ENCODE results near the gene CRIP1. TPM values are rescaled to one million over a fixed set of nuclear protein-coding genes. Genes with fewer than 3 reads are reported as not detected.

The CRIP1 gene
- total and polyA plus RNA-seq, 2 experiments from 2014 or later, result 0.80 to 8.4 TPM

DNA sequence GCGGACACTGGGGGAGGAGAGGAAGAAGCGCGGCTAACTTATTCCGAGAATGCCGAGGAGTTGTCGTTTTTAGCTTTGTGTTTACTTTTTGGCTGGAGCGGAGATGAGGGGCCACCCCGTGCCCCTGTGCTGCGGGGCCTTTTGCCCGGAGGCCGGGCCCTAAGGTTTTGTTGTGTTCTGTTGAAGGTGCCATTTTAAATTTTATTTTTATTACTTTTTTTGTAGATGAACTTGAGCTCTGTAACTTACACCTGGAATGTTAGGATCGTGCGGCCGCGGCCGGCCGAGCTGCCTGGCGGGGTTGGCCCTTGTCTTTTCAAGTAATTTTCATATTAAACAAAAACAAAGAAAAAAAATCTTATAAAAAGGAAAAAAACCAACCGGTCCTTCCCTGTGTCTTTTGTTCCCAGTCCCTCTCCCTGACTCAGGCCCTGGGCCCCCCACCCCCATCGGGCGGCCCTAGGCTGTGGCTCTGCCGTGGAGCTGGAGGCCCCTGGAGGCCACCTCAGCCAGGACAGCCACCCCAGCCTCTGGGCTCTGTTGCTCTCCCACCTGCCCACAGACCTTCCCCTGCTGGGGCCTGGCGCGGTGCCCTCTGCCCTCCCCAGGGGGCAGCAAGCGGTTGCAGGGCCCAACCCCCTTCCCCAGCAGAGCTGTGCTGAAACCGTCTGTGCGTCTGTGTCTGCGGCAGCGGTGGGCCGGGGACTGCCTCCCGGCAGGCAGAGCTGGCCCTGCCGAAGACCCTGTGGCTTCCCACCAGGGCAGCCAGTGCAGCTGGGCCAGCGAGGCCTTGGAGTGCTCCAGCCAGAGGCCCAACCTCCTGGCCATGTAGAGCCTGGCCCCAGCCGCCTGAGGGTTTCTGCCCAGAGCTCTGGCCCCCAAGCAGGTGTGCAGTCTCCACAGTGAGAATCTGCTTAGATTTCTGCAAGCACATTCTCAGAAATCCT lies 16.1 kb upstream of the CRIP1 start (continued):
- TF ChIP-seq, protein P1, sequence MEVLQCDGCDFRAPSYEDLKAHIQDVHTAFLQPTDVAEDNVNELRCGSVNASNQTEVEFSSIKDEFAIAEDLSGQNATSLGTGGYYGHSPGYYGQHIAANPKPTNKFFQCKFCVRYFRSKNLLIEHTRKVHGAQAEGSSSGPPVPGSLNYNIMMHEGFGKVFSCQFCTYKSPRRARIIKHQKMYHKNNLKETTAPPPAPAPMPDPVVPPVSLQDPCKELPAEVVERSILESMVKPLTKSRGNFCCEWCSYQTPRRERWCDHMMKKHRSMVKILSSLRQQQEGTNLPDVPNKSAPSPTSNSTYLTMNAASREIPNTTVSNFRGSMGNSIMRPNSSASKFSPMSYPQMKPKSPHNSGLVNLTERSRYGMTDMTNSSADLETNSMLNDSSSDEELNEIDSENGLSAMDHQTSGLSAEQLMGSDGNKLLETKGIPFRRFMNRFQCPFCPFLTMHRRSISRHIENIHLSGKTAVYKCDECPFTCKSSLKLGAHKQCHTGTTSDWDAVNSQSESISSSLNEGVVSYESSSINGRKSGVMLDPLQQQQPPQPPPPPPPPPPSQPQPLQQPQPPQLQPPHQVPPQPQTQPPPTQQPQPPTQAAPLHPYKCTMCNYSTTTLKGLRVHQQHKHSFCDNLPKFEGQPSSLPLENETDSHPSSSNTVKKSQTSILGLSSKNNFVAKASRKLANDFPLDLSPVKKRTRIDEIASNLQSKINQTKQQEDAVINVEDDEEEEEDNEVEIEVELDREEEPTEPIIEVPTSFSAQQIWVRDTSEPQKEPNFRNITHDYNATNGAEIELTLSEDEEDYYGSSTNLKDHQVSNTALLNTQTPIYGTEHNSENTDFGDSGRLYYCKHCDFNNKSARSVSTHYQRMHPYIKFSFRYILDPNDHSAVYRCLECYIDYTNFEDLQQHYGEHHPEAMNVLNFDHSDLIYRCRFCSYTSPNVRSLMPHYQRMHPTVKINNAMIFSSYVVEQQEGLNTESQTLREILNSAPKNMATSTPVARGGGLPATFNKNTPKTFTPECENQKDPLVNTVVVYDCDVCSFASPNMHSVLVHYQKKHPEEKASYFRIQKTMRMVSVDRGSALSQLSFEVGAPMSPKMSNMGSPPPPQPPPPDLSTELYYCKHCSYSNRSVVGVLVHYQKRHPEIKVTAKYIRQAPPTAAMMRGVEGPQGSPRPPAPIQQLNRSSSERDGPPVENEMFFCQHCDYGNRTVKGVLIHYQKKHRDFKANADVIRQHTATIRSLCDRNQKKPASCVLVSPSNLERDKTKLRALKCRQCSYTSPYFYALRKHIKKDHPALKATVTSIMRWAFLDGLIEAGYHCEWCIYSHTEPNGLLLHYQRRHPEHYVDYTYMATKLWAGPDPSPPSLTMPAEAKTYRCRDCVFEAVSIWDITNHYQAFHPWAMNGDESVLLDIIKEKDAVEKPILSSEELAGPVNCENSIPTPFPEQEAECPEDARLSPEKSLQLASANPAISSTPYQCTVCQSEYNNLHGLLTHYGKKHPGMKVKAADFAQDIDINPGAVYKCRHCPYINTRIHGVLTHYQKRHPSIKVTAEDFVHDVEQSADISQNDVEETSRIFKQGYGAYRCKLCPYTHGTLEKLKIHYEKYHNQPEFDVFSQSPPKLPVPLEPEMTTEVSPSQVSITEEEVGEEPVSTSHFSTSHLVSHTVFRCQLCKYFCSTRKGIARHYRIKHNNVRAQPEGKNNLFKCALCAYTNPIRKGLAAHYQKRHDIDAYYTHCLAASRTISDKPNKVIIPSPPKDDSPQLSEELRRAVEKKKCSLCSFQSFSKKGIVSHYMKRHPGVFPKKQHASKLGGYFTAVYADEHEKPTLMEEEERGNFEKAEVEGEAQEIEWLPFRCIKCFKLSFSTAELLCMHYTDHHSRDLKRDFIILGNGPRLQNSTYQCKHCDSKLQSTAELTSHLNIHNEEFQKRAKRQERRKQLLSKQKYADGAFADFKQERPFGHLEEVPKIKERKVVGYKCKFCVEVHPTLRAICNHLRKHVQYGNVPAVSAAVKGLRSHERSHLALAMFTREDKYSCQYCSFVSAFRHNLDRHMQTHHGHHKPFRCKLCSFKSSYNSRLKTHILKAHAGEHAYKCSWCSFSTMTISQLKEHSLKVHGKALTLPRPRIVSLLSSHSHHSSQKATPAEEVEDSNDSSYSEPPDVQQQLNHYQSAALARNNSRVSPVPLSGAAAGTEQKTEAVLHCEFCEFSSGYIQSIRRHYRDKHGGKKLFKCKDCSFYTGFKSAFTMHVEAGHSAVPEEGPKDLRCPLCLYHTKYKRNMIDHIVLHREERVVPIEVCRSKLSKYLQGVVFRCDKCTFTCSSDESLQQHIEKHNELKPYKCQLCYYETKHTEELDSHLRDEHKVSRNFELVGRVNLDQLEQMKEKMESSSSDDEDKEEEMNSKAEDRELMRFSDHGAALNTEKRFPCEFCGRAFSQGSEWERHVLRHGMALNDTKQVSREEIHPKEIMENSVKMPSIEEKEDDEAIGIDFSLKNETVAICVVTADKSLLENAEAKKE (CRISPR knock-in tag; IDR thresholded peaks at IDR 0.05), result no peak
- TF ChIP-seq, protein P2, sequence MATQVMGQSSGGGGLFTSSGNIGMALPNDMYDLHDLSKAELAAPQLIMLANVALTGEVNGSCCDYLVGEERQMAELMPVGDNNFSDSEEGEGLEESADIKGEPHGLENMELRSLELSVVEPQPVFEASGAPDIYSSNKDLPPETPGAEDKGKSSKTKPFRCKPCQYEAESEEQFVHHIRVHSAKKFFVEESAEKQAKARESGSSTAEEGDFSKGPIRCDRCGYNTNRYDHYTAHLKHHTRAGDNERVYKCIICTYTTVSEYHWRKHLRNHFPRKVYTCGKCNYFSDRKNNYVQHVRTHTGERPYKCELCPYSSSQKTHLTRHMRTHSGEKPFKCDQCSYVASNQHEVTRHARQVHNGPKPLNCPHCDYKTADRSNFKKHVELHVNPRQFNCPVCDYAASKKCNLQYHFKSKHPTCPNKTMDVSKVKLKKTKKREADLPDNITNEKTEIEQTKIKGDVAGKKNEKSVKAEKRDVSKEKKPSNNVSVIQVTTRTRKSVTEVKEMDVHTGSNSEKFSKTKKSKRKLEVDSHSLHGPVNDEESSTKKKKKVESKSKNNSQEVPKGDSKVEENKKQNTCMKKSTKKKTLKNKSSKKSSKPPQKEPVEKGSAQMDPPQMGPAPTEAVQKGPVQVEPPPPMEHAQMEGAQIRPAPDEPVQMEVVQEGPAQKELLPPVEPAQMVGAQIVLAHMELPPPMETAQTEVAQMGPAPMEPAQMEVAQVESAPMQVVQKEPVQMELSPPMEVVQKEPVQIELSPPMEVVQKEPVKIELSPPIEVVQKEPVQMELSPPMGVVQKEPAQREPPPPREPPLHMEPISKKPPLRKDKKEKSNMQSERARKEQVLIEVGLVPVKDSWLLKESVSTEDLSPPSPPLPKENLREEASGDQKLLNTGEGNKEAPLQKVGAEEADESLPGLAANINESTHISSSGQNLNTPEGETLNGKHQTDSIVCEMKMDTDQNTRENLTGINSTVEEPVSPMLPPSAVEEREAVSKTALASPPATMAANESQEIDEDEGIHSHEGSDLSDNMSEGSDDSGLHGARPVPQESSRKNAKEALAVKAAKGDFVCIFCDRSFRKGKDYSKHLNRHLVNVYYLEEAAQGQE (IDR thresholded peaks at IDR 0.05; ENCODE audit: unreplicated experiment), result no peak
- no peak for TF ChIP-seq POLR2AphosphoS5 (IDR thresholded peaks at IDR 0.05; ENCODE audit: low read depth)

All from GM23338 (cell line).